ENCODE measurements around the gene TPP2. TPM values are rescaled to one million over a fixed set of nuclear protein-coding genes. Genes with fewer than 3 reads are reported as not detected.
A peak's percentile ranks its signal among the peaks of the same experiment; 100 is the strongest.

TPP2 gene
- total and polyA plus RNA-seq, 2 donors from 2014 or later: 14.7 to 42.2 TPM

GRCh38 chr13:102631198-102631597 lies 34.4 kb downstream of the TPP2 start:
- H3K27ac ChIP-seq (ENCODE audit: low read depth in 2 of 2, low read length in 2 of 2): no peak overlapping the region
- H3K4me1 ChIP-seq (ENCODE audit: control insufficient read depth in 2 of 3, insufficient read depth in 2 of 3, low read depth in 1 of 3, low read length in 3 of 3): no peaks in the 10 kb centered on the region
- H3K4me3 ChIP-seq (ENCODE audit: low read length in 3 of 3): no peak overlapping the region
- peaks cover 8 to 43% (median 39%) of the 10 kb centered on the region in 3 donors for H3K36me3 ChIP-seq (ENCODE audit: control insufficient read depth in 2 of 3, insufficient read depth in 3 of 3, low read length in 3 of 3)
- H3K9me3 ChIP-seq (ENCODE audit: control insufficient read depth in 2 of 3, insufficient read depth in 1 of 3, low read length in 3 of 3): no peaks in the 10 kb centered on the region
- H3K9ac ChIP-seq (ENCODE audit: low read length in 3 of 3): no peak overlapping the region
- no peak for DNase-seq
- no peaks in the 10 kb centered on the region for H3K27me3 ChIP-seq (ENCODE audit: control insufficient read depth, insufficient read depth, low read length)
- TF ChIP-seq, protein P1, sequence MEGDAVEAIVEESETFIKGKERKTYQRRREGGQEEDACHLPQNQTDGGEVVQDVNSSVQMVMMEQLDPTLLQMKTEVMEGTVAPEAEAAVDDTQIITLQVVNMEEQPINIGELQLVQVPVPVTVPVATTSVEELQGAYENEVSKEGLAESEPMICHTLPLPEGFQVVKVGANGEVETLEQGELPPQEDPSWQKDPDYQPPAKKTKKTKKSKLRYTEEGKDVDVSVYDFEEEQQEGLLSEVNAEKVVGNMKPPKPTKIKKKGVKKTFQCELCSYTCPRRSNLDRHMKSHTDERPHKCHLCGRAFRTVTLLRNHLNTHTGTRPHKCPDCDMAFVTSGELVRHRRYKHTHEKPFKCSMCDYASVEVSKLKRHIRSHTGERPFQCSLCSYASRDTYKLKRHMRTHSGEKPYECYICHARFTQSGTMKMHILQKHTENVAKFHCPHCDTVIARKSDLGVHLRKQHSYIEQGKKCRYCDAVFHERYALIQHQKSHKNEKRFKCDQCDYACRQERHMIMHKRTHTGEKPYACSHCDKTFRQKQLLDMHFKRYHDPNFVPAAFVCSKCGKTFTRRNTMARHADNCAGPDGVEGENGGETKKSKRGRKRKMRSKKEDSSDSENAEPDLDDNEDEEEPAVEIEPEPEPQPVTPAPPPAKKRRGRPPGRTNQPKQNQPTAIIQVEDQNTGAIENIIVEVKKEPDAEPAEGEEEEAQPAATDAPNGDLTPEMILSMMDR (IDR thresholded peaks at IDR 0.05; ENCODE audit: borderline replicate concordance, extremely low read depth, insufficient read depth): no peak
- no peak for FAIRE-seq
- intact Hi-C loops (cut with DNase I): no loop called here

DNA sequence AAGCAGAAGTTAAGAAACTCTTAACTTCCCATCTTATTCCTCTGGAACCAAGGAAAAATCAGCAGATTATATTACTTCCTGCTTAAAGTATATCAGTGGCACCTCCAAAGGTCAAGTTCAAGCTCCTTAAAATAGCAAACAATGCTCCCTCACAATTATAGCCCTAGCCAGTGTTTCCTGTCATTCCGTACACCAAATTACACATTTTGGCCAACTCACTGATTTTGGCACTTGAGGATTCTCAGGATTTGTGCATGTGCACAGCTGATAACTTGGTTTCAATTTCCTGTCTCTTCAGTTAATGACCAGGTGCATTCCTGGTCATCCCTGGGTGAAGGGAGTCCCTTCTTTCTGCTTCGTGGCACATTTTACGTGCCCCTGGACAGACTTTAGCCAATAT lies 42.0 kb downstream of the TPP2 start:
- Histone ChIP-seq H3K4me1 (ENCODE audit: control insufficient read depth in 2 of 3, insufficient read depth in 2 of 3, low read depth in 1 of 3, low read length in 3 of 3) (no peaks in the 10 kb centered on the region), H3K4me3 (ENCODE audit: low read length in 3 of 3) (no peak overlapping the region), H3K9ac (ENCODE audit: low read length in 3 of 3) (no peak overlapping the region), H3K36me3 (ENCODE audit: control insufficient read depth in 2 of 3, insufficient read depth in 3 of 3, low read length in 3 of 3) (peaks cover 0 to 46% (median 33%) of the 10 kb centered on the region in 3 donors), H3K27ac (ENCODE audit: low read depth in 2 of 2, low read length in 2 of 2) (no peak overlapping the region), H3K27me3 (ENCODE audit: control insufficient read depth, insufficient read depth, low read length) (no peaks in the 10 kb centered on the region), H3K9me3 (ENCODE audit: control insufficient read depth in 2 of 3, insufficient read depth in 1 of 3, low read length in 3 of 3) (no peaks in the 10 kb centered on the region)
- intact Hi-C loops (cut with DNase I): no loop called here
- FAIRE-seq (no peak), DNase-seq (no peak)
- TF ChIP-seq, protein P1 (IDR thresholded peaks at IDR 0.05; ENCODE audit: borderline replicate concordance, extremely low read depth, insufficient read depth): no peak

GRCh38 chr13:102642029-102642428 lies 45.2 kb downstream of the TPP2 start:
- intact Hi-C loops (cut with DNase I): no loop called here
- no peak for DNase-seq
- H3K9me3 ChIP-seq (ENCODE audit: control insufficient read depth in 2 of 3, insufficient read depth in 1 of 3, low read length in 3 of 3): no peaks in the 10 kb centered on the region
- H3K36me3 ChIP-seq (ENCODE audit: control insufficient read depth in 2 of 3, insufficient read depth in 3 of 3, low read length in 3 of 3): peaks cover 2 to 45% (median 21%) of the 10 kb centered on the region in 3 donors
- no peak for FAIRE-seq
- TF ChIP-seq, protein P1 (IDR thresholded peaks at IDR 0.05; ENCODE audit: borderline replicate concordance, extremely low read depth, insufficient read depth): no peak
- H3K9ac ChIP-seq (ENCODE audit: low read length in 3 of 3): no peak overlapping the region
- H3K4me1 ChIP-seq (ENCODE audit: control insufficient read depth in 2 of 3, insufficient read depth in 2 of 3, low read depth in 1 of 3, low read length in 3 of 3): no peaks in the 10 kb centered on the region
- no peak overlapping the region for H3K4me3 ChIP-seq (ENCODE audit: low read length in 3 of 3)
- no peak overlapping the region for H3K27ac ChIP-seq (ENCODE audit: low read depth in 2 of 2, low read length in 2 of 2)
- no peaks in the 10 kb centered on the region for H3K27me3 ChIP-seq (ENCODE audit: control insufficient read depth, insufficient read depth, low read length)

- DNase-seq (peak in 4 of 5 donors; percentile 43 to 83 (median 75)), FAIRE-seq (peak; percentile 94)
- TF ChIP-seq, protein P1 (IDR thresholded peaks at IDR 0.05; ENCODE audit: borderline replicate concordance, extremely low read depth, insufficient read depth): no peak
- intact Hi-C loops (cut with DNase I): no loop called here
- Histone ChIP-seq H3K27me3 (ENCODE audit: control insufficient read depth, insufficient read depth, low read length) (no peaks in the 10 kb centered on the region), H3K4me1 (ENCODE audit: control insufficient read depth in 2 of 3, insufficient read depth in 2 of 3, low read depth in 1 of 3, low read length in 3 of 3) (no peaks in the 10 kb centered on the region), H3K9ac (ENCODE audit: low read length in 3 of 3) (no peak overlapping the region), H3K4me3 (ENCODE audit: low read length in 3 of 3) (no peak overlapping the region), H3K27ac (ENCODE audit: low read depth in 2 of 2, low read length in 2 of 2) (no peak overlapping the region), H3K9me3 (ENCODE audit: control insufficient read depth in 2 of 3, insufficient read depth in 1 of 3, low read length in 3 of 3) (no peaks in the 10 kb centered on the region), H3K36me3 (ENCODE audit: control insufficient read depth in 2 of 3, insufficient read depth in 3 of 3, low read length in 3 of 3) (peaks cover 2 to 42% (median 23%) of the 10 kb centered on the region in 3 donors)
Measured at GRCh38 chr13:102642475-102642874, 45.7 kb downstream of the TPP2 start.
